ENCODE measurements around the gene NINJ1. TPM values are rescaled to one million over a fixed set of nuclear protein-coding genes. Genes with fewer than 3 reads are reported as not detected.
A peak's percentile ranks its signal among the peaks of the same experiment; 100 is the strongest.

Gene NINJ1
- total and polyA plus RNA-seq, 2 of the 13 experiments (the other 11 are each of a cell fraction or from before 2014, with no cell fraction given), result 81.2 to 92.1 TPM

GRCh38 chr9:93116072-93116961, 17.7 kb downstream of the NINJ1 start (continued):
- TF ChIP-seq ZNF580 (CRISPR knock-in tag; IDR thresholded peaks at IDR 0.05; ENCODE audit: borderline replicate concordance, low read depth) (no peak), LCORL (IDR thresholded peaks at IDR 0.05) (no peak), LCORL (CRISPR knock-in tag; IDR thresholded peaks at IDR 0.05) (peak; percentile 93), HIC2 (CRISPR knock-in tag; IDR thresholded peaks at IDR 0.05; ENCODE audit: low read depth) (0 out of 2 replicates have a peak, but pooled peaks have one; percentile 40), ZNF839 (CRISPR knock-in tag; IDR thresholded peaks at IDR 0.05; ENCODE audit: borderline replicate concordance) (no peak), HMGA1 (CRISPR knock-in tag; conservative IDR thresholded peaks at IDR 0.05) (no peak), ZNF224 (CRISPR knock-in tag; IDR thresholded peaks at IDR 0.05) (peak; percentile 46; the same call in 1 of the 2 replicates), ETV5 (CRISPR knock-in tag; IDR thresholded peaks at IDR 0.05; ENCODE audit: borderline replicate concordance) (peak; percentile 99), SNAPC4 (CRISPR knock-in tag; IDR thresholded peaks at IDR 0.05) (no peak), AKAP8 (CRISPR knock-in tag; IDR thresholded peaks at IDR 0.05) (no peak), ZBTB46 (CRISPR knock-in tag; IDR thresholded peaks at IDR 0.05; ENCODE audit: borderline replicate concordance) (peak; percentile 78; the same call in 1 of the 2 replicates), SIX1 (CRISPR knock-in tag; IDR thresholded peaks at IDR 0.05; ENCODE audit: borderline replicate concordance) (no peak), ARID2 (CRISPR knock-in tag; IDR thresholded peaks at IDR 0.05; ENCODE audit: borderline replicate concordance) (no peak), MAFF (IDR thresholded peaks at IDR 0.05; ENCODE audit: low read depth, low read length) (peak; percentile 85), ZBTB42 (CRISPR knock-in tag; IDR thresholded peaks at IDR 0.05) (no peak), ARNTL (CRISPR knock-in tag; IDR thresholded peaks at IDR 0.05) (peak; percentile 56), TFDP1 (CRISPR knock-in tag; IDR thresholded peaks at IDR 0.05; ENCODE audit: borderline replicate concordance) (no peak; the same call in 1 of the 2 replicates), ZMYM4 (CRISPR knock-in tag; IDR thresholded peaks at IDR 0.05) (no peak)
- TF ChIP-seq, protein P1, sequence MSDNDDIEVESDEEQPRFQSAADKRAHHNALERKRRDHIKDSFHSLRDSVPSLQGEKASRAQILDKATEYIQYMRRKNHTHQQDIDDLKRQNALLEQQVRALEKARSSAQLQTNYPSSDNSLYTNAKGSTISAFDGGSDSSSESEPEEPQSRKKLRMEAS (IDR thresholded peaks at IDR 0.05), result peak; percentile 29
